T-helper 2 cell (primary cell): ENCODE data around the gene CRIM1.

Experiments used
- DNase-seq, 5 experiments: peaks; one replicate each; pipeline versions ENCODE4 v3.0.0 to v3.0.0-alpha.2; 2012 to 2022

The CRIM1 gene

GRCh38 chr2:36559221-36559942 is 203.8 kb downstream of the CRIM1 start:
- no peak for DNase-seq

DNA sequence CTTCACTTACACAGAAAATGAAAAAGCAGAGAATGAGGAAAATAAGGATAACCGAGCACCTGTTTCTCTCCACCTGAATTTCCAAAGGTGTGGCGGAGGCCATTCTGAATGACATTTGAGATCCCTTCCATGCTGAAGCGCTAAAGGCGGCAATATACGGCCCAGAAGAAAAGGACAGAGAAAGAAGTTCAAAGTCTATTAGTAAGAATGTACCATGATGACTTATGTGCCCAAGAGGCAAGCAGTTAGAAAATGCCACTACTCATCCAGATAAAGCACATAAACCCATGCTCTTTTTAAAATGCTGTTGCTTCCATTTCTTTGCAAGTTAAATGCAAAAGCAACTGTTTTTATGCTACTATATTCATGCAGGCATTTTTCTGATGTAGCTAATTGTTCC is 205.1 kb downstream of the CRIM1 start:
- no peak for DNase-seq

DNA sequence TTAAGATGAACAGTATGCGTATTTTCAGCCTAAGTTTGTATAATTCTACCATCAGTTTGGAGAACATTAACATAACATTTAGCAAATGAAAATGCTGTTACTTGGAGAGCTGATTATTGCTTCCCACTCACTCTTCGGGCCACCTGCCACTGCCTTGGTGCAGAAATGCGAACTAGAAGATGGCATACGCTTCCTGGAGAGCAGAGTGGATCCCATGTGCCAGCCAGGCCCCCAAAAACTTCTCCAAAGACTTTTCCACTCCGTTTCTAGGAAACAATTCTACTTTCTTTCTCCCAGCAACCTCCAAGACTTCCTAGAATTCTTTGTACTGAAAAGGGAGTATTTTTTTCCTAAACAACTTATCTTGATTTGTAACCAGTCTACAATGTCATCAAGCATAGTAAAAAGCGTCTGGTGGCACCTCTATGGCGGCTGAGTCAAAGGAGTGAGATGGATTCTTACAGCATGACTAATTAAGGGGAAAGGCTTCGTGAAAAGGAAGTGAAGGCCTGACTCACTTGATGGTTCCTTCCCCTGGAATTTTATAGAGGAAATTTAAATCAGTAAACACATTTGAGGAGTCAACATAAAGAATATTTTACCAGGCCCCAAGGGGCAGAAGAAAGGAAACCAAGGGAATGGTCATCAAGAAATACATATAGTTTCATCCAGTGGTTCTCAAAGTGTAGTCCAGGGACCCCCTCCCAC is 205.8 kb downstream of the CRIM1 start:
- DNase-seq = no peak

GRCh38 chr2:36562240-36562639 is 206.7 kb downstream of the CRIM1 start:
- DNase-seq = no peak

- DNase-seq = peak in 1 of 5 experiments; percentile 7
These were observed 207.5 kb downstream of the CRIM1 start for GRCh38 chr2:36562973-36563532.

DNA sequence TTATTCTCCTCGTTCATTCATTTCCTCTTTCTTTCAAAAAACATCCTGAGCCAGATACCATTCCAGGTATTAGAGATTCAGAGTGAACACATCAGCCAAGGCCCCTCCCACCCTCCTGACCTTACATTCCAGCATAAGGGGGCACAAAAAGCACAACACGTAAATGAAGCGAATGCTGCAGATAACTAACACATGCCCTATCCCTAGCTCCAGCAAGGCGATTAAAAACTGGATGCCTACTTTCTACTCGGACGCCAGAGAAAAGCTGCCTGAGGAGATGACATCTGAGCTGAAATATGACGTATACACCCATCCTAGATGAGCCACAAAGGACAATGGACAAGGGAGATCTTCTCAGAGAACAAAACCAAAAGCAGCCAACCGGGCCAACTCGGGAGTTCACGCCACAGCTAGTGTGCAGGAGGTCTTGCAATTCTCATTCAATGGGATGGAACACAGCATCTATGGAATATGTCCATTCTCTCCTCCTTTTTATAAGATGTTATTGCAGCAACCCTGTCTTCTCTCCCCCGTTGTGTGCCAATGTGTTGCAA is 208.9 kb downstream of the CRIM1 start:
- no peak for DNase-seq

- no peak for DNase-seq
These were observed 210.1 kb downstream of the CRIM1 start for GRCh38 chr2:36565712-36566111.

DNA sequence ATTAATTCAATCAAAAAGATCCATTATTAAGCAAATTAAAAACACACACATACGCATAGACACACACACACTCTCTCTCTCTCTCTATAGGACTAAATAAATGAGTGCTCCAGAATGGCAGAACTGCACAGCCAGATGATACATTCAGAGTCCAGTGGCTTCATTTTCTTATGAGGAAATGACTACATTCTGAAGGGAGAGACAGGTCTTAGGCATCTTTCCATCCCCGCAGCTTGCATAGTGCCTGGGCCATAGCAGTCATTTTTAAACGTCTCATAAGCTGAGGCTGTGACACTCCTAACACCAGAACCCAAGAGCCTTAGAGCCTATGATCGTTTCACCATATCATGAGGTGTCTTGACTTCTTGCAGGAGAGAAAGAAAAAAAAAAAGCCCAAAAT is 211.3 kb downstream of the CRIM1 start:
- no peak for DNase-seq

GRCh38 chr2:36567711-36568408 is 212.3 kb downstream of the CRIM1 start:
- DNase-seq = no peak

DNA sequence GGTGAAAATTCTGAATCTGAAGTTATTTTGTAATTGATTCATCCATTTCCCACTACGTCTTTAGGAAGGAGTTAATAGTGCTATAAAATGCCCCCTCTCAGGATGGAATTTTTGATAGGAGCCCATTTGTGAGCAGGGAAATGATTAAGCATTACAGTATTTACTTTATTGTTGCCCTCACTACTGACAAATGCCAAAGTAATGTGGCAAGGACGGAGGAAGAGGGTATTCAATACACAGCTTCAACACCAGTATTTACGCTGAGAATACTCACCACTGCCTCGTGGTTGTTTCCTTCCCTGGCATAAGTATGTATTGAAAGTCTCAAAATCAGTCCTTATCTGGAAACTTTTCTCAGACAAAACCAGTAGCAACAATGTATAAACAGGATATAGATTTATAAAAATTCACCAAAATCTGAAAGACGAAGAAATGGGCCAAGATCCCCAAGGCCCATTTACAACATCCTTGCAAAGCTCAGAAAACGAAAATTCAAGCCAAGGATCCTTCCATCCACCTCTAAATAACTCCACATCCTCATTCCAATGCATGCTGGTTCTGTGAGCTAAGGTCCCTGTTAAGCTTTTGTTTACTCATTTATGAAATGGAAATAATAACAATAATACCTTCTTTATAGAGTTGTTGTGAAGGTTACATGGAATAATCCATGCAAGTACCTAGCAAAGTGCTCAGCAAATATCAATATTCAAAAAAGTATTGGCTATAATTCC is 213.1 kb downstream of the CRIM1 start:
- no peak for DNase-seq

GRCh38 chr2:36569267-36569856 is 213.8 kb downstream of the CRIM1 start:
- no peak for DNase-seq

- DNase-seq = no peak
These were observed 214.8 kb downstream of the CRIM1 start for GRCh38 chr2:36570416-36570815.

- DNase-seq = no peak
These were observed 216.6 kb downstream of the CRIM1 start for GRCh38 chr2:36572054-36572718.

- DNase-seq = no peak
These were observed 217.1 kb downstream of the CRIM1 start for GRCh38 chr2:36572719-36573059.

DNA sequence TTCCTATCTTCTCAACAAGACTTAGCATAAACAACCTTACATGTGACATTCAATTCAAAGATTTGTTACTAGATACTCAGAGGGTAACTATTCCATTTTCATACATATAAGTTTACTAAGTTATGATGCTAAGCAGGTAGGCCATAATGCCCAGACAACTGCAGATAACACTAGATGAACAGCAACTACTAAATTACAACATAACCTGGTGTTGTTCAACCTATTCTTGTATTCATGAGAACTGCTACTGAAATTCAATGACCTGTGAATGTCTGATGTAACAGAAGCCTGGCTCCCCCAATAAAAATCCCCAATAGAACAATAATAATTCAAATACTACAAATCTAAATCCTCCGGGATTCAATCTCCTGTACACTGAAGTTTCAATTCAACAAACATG is 217.6 kb downstream of the CRIM1 start:
- DNase-seq = no peak

DNA sequence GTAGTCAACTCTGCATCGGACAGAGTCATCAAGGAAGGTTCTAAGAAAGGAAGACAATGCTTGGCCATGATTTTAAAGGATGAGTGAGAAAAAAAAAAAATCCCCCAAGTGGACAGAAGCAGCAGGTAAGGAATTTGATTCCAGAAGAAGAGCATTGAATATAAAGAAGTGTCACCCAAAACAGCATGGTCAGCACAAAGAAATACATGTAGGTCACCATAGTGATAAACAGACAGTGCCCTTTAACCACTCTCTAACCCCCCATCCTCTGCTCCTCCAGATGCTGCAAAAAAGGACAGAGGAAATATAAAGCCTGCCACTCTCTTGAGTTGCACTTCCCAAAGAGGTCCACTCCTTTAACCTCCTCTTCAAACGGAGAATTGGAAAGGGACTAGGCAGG is 219.0 kb downstream of the CRIM1 start:
- no peak for DNase-seq

GRCh38 chr2:36577884-36578283 is 222.3 kb downstream of the CRIM1 start:
- no peak for DNase-seq

DNA sequence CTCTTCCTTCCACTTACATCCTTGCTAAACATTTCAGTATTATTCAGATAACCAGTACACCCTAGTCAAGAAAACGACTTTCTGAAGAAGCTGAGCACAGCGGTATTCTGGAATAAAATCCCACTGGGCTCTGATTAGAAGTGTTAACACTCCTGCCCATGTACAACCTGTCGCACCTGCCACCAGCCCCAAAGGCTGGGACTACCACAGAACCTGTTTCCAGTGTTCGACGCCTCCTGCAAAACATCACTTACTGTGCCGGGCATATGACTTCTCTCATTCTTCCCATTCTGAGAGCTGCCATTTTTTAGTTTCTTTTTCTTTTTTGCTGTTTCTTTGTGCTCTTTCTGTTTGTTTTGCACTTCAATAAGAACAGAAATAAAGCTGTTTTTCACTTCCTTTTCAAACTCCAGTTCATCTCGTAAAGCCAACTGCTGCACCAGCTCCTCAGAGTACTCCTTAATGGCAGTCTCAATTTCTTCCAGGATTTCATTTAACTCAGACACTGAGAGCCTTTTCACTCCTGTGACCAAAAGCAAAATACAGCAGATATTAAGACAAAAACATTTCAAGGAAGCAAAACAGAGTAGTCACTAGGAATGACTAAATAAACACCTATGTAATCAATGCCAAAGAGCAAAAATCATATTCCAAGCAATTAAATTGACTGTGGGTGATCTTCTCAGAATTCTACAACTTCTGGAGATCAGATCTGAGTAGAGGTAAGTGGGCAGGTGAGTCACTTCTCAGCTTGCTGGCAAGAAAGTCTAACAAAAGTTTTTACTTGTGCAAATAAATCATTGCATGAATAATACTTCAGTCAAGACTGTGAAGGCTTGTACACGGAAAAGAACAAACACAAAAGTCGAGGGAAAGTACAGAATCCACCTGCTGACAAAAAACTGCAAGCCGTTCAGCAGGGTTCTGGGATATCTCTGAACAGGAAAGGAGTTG is 223.0 kb downstream of the CRIM1 start:
- DNase-seq = no peak

DNA sequence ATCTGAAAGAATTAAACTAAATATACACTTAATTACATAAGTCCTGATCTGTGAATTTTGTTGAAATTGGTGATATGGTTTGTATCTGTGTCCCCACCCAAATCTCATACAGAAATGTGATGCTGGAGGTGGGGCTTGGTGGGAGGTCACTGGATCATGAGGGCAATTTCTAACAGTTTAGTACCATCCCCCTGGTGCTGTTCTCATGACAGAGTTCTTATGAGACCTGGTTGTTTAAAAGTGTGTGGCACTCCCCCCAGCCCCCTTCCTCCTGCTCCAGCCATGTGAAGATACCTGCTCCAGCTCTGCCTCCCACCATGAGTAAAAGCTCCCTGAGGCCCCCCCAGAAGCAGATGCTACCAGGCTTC is 223.7 kb downstream of the CRIM1 start:
- DNase-seq = no peak

GRCh38 chr2:36582538-36582937 is 227.0 kb downstream of the CRIM1 start:
- no peak for DNase-seq

DNA sequence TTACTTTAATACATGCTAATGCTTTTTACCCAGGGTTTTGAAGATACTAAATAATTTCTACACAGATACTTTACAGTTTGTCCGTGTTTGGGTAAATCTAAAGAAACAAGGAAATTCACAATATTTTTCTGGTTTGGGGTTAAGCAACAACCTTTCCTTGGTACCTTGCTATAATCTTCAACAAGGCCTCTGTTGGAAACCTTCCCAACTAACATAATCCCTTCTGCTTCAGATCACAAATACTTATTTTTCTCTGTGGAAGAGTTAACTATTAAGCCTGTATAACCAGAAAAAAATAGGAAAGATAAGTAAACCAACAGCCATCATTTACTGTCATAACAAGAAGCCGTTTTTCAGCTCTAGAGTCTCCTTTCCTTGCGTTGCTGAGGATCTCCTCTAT is 227.4 kb downstream of the CRIM1 start:
- DNase-seq = no peak
